Loucy (cell line): ENCODE measurements around the gene NACAD.

Source experiments
- H2AFZ ChIP-seq: fragments of 200-600 bp; sonication (generic); 2 replicates; pipeline ENCODE4 v1.6.0; 2016; ENCODE audit warnings: antibody characterized with exemption, mild to moderate bottlenecking, low read length, moderate library complexity
- H3F3A ChIP-seq: fragments of 200-600 bp; 2 replicates; pipeline ENCODE4 v1.6.0; 2016; ENCODE audit warnings: antibody characterized with exemption, low read depth, mild to moderate bottlenecking
- H3K27me3 ChIP-seq: fragments of 200-600 bp; sonication (generic); 2 replicates; pipeline ENCODE4 v1.6.1; 2014; ENCODE audit warnings: low read length, mild to moderate bottlenecking; ENCODE audit not compliant: insufficient read depth, poor library complexity, severe bottlenecking
- H3K36me3 ChIP-seq: fragments of 200-600 bp; sonication (generic); 2 replicates; pipeline ENCODE4 v1.6.1; 2016; ENCODE audit warnings: low read length; ENCODE audit not compliant: insufficient read depth
- H3K4me1 ChIP-seq: fragments of 200-600 bp; sonication (generic); 2 replicates; pipeline ENCODE4 v1.5.1; 2014; ENCODE audit warnings: low read length, mild to moderate bottlenecking; ENCODE audit not compliant: insufficient read depth, poor library complexity, severe bottlenecking
- H3K4me2 ChIP-seq: fragments of 200-600 bp; sonication (generic); 2 replicates; pipeline ENCODE4 v1.6.0; 2014; ENCODE audit warnings: antibody characterized with exemption, low read length, low read depth, mild to moderate bottlenecking; ENCODE audit not compliant: poor library complexity, severe bottlenecking
- H3K4me3 ChIP-seq: fragments of 200-600 bp; sonication (generic); 2 replicates; pipeline ENCODE4 v1.5.1; 2014; ENCODE audit warnings: low read length, mild to moderate bottlenecking, mixed read lengths; ENCODE audit not compliant: poor library complexity, severe bottlenecking
- H3K79me2 ChIP-seq: fragments of 200-600 bp; sonication (generic); 2 replicates; pipeline ENCODE4 v1.6.1; 2014; ENCODE audit warnings: low read length; ENCODE audit not compliant: insufficient read depth
- H3K9ac ChIP-seq: fragments of 200-600 bp; sonication (generic); 2 replicates; pipeline ENCODE4 v1.6.0; 2014; ENCODE audit warnings: mild to moderate bottlenecking, low read depth, low read length, moderate library complexity; ENCODE audit not compliant: poor library complexity, severe bottlenecking
- H3K9me2 ChIP-seq: fragments of 200-600 bp; sonication (generic); replicated peaks from 2 replicates; pipeline ENCODE4 v1.6.1; 2016; ENCODE audit warnings: low read depth, low read length, mixed read lengths
- H3K9me3 ChIP-seq: fragments of 200-600 bp; sonication (generic); 2 replicates; pipeline ENCODE4 v1.6.1; 2014; ENCODE audit warnings: mild to moderate bottlenecking, antibody characterized with exemption, low read length, low read depth; ENCODE audit not compliant: insufficient read depth
- H4K20me1 ChIP-seq: fragments of 200-600 bp; sonication (generic); 2 replicates; pipeline ENCODE4 v1.6.0; 2014; ENCODE audit warnings: antibody characterized with exemption, low read length, mild to moderate bottlenecking; ENCODE audit not compliant: insufficient read depth, poor library complexity, severe bottlenecking
- EZH2phosphoT487 ChIP-seq: fragments of 200-600 bp; IDR thresholded peaks from 2 replicates; pipeline ENCODE4 v1.6.1; 2018; ENCODE audit warnings: antibody characterized with exemption, mild to moderate bottlenecking, moderate library complexity, borderline replicate concordance
- TF ChIP-seq, protein P1 (sequence below): fragments of 200-600 bp; sonication (generic); conservative IDR thresholded peaks from 2 replicates; pipeline ENCODE4 v1.5.1; 2014; ENCODE audit warnings: mild to moderate bottlenecking, antibody characterized with exemption, low read length

The NACAD gene

DNA sequence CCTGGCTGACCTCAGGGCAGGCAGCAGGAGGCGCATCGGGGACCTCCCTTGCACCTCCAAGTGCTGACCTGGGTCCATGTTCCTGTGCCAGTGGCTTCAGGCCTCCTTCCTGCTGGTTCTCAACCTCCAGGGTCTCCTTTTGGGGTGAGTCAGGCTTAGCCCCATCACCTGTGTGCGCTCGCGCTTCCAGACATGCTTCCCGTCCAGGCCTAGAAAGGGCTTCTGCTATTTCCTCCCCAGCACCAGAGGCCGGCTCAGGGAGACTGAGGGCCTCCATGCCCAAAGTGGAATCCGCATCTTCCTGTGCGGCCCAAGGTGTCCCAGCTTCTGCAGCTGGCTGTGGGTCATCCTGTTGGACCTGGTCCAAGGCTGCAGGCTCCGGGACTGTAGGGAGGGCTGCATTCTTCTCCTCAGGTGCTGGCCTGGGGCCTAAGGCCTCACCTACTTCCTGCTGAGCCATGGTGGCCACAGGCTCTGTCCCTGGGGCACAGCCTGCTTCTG is 5.9 kb downstream of the NACAD start:
- H3K4me1 ChIP-seq = no peaks in the 10 kb centered on the region
- no peaks in the 10 kb centered on the region for H3F3A ChIP-seq
- no peaks in the 10 kb centered on the region for H3K9me3 ChIP-seq
- no peaks in the 10 kb centered on the region for H4K20me1 ChIP-seq
- H3K36me3 ChIP-seq = peaks cover 4% of the 10 kb centered on the region; the same call in 1 of the 2 replicates
- H3K9me2 ChIP-seq = no peaks in the 10 kb centered on the region
- H3K4me2 ChIP-seq = no peak overlapping the region
- no peak overlapping the region for H3K4me3 ChIP-seq
- no peak for TF ChIP-seq EZH2phosphoT487
- TF ChIP-seq, protein P1, sequence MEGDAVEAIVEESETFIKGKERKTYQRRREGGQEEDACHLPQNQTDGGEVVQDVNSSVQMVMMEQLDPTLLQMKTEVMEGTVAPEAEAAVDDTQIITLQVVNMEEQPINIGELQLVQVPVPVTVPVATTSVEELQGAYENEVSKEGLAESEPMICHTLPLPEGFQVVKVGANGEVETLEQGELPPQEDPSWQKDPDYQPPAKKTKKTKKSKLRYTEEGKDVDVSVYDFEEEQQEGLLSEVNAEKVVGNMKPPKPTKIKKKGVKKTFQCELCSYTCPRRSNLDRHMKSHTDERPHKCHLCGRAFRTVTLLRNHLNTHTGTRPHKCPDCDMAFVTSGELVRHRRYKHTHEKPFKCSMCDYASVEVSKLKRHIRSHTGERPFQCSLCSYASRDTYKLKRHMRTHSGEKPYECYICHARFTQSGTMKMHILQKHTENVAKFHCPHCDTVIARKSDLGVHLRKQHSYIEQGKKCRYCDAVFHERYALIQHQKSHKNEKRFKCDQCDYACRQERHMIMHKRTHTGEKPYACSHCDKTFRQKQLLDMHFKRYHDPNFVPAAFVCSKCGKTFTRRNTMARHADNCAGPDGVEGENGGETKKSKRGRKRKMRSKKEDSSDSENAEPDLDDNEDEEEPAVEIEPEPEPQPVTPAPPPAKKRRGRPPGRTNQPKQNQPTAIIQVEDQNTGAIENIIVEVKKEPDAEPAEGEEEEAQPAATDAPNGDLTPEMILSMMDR = no peak
- H2AFZ ChIP-seq = no peak overlapping the region
- H3K27me3 ChIP-seq = no peaks in the 10 kb centered on the region
- no peaks in the 10 kb centered on the region for H3K79me2 ChIP-seq
- no peak overlapping the region for H3K9ac ChIP-seq

GRCh38 chr7:45082031-45082830 is 6.5 kb downstream of the NACAD start:
- TF ChIP-seq, protein P1 = no peak
- no peak for TF ChIP-seq EZH2phosphoT487
- Histone ChIP-seq H3K36me3 (peaks cover 10% of the 10 kb centered on the region; the same call in 1 of the 2 replicates), H3F3A (no peaks in the 10 kb centered on the region), H2AFZ (no peak overlapping the region), H3K4me2 (no peak overlapping the region), H3K9me2 (no peaks in the 10 kb centered on the region), H3K4me1 (no peaks in the 10 kb centered on the region), H3K9ac (no peak overlapping the region), H3K4me3 (no peak overlapping the region), H3K27me3 (no peaks in the 10 kb centered on the region), H3K79me2 (no peaks in the 10 kb centered on the region), H3K9me3 (no peaks in the 10 kb centered on the region), H4K20me1 (no peaks in the 10 kb centered on the region)

DNA sequence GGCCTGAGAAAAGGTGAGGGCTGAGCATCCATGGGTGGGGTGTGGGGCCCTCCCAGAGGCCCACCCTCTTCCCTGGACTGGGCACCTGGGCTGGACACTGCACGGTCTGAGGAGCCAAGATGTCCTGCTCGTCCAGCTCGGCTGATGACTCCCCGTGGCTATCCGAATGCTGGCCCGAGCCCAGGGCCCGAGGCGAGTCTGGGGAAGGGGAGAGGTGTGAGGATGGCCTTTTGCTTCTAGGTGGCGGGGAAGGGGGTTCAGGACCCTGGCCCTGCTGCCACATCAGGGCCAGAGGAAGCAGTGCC is 7.1 kb downstream of the NACAD start:
- Histone ChIP-seq H3K4me3 (no peak overlapping the region), H3K36me3 (peaks cover 16% of the 10 kb centered on the region; the same call in 1 of the 2 replicates), H3K9me3 (no peaks in the 10 kb centered on the region), H3K9ac (no peak overlapping the region), H3K9me2 (no peaks in the 10 kb centered on the region), H3K4me1 (no peaks in the 10 kb centered on the region), H4K20me1 (no peaks in the 10 kb centered on the region), H3F3A (no peaks in the 10 kb centered on the region), H3K79me2 (no peaks in the 10 kb centered on the region), H2AFZ (no peak overlapping the region), H3K27me3 (no peaks in the 10 kb centered on the region), H3K4me2 (no peak overlapping the region)
- no peak for TF ChIP-seq EZH2phosphoT487
- TF ChIP-seq, protein P1 = no peak
